Measurements from ENCODE around the gene ATP13A2. TPM values are rescaled to one million over a fixed set of nuclear protein-coding genes. Genes with fewer than 3 reads are reported as not detected.

Gene ATP13A2
- total RNA-seq, 1 donor from 2014 or later, result 73.4 TPM

DNA sequence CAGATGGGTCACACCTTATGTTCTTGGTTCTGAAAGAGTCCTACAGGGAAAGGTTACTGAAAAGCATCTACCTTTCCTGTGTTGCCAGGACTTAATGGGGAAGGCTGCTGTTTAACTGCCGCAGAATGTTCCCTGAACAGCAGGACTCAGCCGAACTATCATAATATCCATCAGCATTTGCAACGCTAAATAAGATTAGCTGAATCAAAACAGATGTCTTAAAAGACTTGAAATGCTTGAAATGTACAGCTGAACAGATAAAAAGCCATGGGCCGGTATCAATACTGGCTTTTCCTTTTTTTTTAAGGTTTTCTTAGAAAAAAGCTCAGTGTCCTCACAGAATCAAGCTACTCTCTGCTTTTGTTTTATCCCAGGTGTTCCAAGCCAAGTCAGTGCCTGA is 19.7 kb upstream of the ATP13A2 start:
- FAIRE-seq, result no peak

DNA sequence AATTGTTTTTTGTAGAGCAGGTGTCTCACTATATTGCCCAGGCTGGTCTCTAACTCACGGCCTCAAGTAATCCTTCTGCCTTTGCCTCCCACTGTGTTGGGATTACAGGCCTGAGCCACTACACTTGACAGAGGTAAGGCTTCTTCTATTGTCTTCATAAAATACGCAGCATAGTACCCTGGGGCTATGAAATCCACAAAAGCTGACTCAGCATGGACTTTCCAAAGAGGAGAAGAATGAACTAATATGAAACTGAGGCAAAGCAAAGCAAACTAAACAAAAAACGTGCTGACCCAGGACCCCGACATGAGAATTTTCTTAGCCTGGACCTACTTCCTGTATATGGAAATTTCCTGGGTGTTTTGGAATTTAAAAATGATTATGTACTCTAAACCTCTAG is 18.5 kb upstream of the ATP13A2 start:
- no peak for FAIRE-seq
- no peak for DNase-seq (ENCODE audit: low spot score in 2 of 2)

More for the DNA sequence above, 19.7 kb upstream of the ATP13A2 start:
- no peak for DNase-seq (ENCODE audit: low spot score in 2 of 2)

DNA sequence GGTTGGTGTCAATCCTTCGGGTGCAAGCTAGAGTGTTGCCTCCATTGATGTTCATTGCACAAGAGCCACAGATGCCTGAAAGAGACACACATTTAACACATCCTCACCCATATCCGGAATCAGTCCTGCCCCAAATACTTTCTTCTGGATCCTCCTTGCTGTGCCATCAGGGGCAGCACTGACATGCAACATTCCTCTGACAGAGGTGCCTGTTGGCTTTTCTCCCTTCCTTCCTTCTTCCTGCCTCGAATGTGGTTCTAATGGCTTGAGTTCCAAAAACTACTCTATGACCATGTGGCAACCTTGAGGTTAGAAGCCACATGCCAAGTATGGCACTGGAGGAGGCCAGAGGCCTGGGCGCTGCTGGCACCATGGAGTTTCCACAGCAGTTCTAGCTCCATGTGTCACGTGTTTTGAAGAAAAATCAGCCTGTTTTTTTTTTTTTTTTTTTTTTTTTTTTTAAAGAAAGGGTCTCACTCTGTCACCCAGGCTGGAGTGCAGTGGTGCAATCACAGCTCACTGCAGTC is 17.0 kb upstream of the ATP13A2 start:
- FAIRE-seq (no peak), DNase-seq (ENCODE audit: low spot score in 2 of 2) (no peak)

DNA sequence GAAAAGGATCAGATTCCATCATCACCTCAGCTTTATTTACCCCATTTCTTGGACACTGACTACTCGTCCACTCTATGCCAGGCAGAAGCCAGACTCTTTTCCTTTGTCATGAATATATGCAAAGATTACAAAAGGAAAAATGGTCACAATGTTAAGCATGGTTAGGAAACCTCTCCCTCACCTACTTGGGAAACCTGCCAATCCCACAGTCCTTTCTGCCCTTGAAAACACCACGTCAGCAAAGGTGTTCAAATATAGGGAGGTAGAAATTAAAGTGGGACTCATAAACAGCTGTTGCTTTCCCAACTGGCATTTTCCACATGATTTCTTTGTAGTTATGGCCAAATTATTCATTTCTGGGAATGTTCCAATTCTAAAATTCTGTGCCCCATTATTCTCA is 16.2 kb upstream of the ATP13A2 start:
- DNase-seq (ENCODE audit: low spot score in 2 of 2) (no peak), FAIRE-seq (no peak)

DNA sequence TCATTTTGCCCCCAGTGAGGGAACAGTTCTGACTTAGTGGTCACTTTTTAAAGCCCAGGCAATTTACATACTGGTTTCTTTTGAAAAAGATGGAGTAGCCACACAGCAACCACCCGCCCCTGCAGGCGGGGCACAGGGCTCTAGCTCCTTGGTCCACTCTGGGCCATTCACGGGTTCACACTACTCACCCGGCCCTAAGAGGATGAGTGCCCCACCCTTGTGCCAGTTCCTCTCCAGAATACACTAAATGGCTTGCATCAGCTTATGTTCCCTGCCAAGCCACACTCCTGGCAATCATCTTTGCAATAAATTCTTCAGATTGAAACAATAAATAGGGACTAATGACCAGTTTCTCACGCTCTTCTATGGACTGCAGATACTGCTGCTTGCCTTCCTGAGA is 15.7 kb upstream of the ATP13A2 start:
- no peak for DNase-seq (ENCODE audit: low spot score in 2 of 2)

DNA sequence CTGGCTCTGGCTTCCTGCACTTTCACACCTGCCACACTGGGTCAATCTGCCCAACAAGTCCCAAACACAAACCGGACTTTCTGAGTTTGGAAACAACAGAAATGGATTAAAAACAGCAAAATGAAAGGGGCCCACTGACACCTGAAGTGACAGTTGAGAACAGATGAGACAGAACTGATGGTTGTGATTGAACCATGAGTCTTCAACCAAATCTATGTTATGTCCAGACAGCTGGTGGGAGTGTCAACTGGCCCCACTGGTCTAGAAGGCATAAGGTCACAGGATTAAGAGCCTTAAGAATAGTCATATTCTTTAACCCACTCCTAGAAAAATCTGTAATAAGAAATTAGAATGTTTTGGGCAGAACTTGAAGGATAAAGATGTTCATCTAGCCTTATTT is 13.0 kb upstream of the ATP13A2 start:
- DNase-seq (ENCODE audit: low spot score in 2 of 2) (no peak), FAIRE-seq (no peak)

More for the DNA sequence above, 15.7 kb upstream of the ATP13A2 start:
- FAIRE-seq, result no peak

DNA sequence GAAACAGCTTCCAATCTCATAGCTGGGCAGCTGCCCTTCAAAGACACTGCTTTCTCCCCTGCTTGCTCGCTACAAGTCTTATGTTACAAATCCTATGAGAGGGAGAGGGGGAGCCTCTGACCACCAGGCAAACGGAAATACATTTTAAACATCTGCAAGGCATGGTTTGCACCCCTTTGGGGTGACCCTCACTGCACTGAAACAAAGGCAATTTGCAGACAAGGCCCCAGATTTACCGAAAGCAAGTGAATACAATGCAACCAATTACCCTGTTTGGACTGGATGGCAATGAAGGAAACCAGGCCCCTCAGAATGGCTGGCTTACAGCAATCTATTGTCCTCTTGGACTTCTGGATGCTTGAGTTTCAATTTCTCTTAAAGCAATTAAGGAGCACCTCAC is 11.8 kb upstream of the ATP13A2 start:
- no peak for FAIRE-seq

DNA sequence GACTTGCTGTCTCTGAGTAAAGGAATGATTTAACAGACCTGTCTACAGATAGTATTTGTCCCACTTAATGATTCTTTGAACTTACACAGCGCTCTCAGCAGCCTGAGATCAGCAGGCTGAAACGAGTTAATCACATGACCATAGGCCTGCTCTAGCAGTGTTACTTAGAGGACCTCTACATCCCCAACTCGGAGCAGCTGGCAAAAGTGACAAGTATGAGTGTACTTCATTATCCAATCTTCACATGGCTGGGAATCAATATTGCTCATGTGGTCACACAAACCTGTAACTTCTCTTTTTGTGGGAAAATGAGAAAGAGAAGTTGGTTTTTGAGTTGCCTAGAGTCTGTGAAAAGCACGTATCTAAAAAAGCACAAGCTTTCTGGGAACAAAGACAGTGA is 11.4 kb upstream of the ATP13A2 start:
- DNase-seq (ENCODE audit: low spot score in 2 of 2) (no peak), FAIRE-seq (no peak)

More for the DNA sequence above, 11.8 kb upstream of the ATP13A2 start:
- no peak for DNase-seq (ENCODE audit: low spot score in 2 of 2)

DNA sequence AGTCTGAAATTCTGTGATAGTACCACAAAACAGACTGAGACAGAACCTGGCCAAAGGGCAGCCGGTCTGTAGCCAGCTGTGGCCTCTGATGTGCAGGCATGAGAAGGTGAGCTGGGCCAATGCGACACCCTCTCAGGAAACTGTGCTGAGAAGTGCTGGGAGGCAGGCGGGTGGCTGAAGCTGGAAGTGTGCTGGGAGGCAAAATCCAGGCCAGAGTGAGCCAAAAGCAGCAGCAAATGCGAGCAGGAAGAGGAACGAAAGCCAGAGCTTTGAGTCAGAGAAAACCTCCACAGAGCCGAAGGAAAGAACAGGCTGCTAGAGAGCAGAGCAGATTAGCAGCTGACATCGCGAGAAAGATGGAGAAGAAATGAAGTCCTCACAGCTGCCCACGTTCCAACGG is 10.2 kb upstream of the ATP13A2 start:
- FAIRE-seq (no peak), DNase-seq (ENCODE audit: low spot score in 2 of 2) (no peak)

DNA sequence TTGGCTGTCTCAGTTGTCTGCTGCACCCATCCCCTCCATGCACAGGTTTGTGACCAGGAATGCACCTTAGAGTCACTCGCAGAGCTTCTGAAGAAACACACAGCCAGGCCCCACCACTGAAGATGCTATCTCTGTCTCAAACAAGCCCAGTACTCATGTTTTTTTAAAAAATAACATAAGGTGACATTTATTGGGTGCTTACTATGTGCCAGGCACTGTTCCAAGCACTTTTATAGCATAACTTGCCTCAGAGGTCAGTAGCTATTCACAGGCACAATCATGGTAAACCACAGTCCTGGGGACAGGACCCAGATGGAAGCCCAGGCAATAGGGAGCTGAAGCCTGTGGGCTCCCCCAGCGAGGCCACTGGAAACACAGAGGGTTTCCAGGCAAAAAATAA is 8.8 kb upstream of the ATP13A2 start:
- FAIRE-seq, result no peak
- no peak for DNase-seq (ENCODE audit: low spot score in 2 of 2)

DNA sequence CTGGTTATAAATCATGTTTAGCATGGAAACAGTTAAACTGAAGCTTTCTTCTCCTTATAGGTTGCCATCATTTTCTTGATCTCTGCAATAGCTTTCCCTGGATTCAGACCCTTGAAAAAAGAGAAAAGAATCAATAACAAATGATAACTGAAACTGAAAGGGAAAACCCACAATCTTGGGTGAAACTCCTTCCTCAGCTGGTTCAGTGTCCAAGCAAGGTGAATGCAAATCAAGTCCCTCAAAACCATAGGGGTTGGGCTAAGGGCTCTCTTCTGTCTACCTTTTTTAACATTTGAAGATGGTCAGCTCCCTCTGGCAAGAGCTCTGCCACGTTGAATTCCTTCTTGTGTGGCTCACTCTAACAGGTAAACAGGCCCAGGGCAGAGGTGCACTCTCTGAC is 7.1 kb upstream of the ATP13A2 start:
- DNase-seq (ENCODE audit: low spot score in 2 of 2) (no peak), FAIRE-seq (no peak)

DNA sequence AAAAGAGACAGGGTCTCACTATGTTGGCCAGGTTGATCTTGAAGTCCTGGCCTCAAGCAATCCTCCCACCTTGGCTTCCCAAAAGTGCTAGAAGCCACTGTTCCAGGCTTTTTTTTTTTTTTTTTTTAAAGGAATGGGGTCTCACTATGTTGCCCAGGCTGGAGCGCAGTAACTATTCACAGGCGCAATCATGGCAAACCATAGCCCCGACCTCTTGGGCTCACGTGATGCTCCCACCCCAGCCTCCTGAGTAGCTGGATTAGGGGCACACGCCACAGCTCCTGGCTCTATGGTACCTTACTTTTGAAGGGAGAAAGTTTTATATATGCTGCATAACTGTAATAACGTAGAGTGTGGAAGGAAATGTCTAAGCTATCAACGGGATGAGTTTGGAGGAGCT is 5.7 kb upstream of the ATP13A2 start:
- FAIRE-seq (no peak), DNase-seq (ENCODE audit: low spot score in 2 of 2) (no peak)

DNA sequence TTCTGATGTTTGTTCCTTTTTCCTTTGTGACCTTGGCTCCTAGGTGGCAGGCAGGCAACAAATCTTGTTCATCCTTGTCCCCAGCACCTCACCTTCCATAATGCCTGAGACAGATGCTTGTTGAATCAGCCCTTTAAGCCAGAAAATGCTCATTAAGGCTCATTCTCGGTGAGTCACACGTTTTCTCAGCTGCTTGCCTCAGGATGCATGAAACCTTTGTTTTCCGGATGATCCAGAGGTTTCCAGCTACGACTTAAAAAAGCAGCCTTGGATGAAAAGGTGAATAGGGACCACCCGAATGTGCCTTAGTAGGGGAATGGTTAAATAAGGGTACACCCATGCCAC is 4.6 kb upstream of the ATP13A2 start:
- FAIRE-seq (no peak), DNase-seq (ENCODE audit: low spot score in 2 of 2) (no peak)

DNA sequence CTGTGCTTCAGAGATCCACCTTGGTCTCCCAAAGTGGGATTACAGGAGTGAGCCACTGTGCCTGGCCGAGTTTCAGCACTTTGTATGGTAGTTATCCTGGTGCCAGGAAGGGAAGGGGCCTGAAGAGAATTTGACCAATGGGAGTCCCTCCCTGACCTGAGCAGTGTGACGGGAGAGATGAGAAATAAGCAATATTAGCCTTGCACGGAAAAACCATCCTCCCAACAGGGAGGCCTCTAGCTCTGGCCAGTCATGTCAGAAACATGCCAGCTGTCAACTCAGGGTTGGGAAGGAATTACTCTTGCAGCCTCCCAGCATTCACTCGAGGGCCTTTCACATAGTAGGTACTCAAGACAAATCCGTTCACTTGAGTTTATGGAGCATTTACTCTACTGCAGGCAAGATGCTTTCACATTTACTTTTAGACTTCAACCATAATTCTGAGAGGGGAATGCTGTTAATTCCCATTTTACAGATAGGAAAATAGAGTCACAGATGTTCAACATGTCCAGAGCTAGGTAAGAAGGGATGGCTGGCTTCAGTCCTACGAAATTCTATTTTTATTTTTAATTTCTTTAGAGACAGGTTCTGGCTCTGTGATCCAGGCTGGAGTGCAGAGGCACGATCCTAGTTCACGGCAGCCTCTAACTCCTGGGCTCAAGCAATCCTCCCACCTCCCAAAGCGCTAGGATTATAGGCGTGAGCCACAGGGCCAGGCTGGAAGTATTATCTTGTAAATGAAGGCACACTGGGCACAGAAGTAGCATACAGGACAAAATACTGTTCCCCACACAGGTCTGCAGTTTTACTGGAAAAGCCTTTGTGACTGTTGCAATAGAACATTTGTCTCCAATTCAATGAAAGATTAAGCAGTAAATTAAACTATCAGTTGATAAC is 3.2 kb upstream of the ATP13A2 start:
- FAIRE-seq (no peak), DNase-seq (ENCODE audit: low spot score in 2 of 2) (no peak)

DNA sequence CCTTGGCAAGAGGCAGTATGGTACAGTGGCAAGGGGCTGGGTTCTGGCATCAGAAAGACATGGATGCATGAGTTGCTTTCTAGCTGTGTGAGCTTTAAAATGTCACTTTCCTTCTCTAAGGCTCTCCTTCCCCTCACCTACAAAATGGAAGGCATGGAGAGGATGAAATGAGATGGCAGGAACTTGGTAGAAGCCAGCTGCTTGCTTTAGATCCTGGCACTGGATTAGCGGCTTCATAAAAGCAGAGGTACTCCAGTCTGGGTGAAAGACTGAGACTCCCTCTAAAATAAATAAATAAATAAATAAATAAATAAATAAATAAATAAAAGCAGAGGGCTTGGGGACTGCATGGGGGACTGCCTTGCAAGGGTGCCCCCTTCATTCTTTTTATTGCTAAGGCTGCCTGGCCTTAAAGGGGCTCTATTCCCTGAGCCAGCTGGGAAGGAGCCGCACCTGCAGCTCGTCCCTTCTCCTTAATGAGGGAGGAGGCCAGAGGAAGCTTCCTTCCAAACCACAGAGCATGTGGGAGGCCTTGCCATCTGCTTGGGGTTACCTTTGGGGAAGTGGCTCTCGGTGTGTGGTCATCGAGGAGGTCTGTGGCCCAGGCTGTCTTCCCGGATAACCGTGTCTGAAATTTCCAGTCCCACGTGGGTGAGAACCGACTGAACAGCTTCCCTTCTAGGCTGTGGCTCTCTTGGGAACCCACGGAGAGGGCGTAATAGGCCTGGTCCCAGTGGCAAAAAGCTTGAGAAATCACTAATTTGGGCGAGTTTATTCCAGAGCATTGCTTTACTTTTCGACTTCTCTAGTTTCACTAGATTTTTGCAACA is 2.0 kb upstream of the ATP13A2 start:
- no peak for FAIRE-seq
- DNase-seq (ENCODE audit: low spot score in 2 of 2), result peak in 1 of 2 donors; percentile 6

DNA sequence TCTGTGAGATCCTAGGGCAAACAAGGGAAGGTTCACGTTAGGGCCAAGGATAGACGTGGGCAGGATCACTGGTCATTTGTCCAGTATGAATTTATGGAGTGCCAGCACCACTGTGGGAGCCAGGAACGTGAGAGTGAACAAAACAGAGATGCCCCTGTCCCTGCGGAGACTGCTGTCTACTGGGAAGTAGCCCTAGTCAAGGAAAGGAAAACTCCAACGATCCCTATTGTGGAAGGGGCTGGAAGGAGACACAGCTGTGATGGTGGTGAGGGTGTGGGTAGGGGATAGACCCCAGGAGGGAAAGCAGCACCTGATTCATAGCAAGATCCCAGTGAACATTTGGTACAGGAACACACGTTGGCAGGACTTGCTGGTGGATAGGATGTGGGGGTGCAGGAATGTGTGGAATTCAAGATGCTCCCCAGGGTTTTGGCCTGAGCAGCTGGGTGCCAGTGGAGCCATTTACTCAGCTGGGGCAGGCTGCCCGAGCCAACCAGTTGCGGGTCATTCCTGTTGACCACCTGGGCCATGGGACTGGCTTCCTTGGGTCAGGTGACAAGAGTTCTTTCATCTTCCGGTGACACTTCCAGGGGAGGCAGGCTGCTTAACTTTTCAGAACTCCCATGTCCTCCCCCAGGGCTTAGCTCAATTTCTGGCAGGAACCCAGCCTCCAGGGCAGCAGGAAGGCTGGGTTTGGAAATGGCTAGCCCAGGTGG is 1.2 kb upstream of the ATP13A2 start:
- FAIRE-seq (no peak), DNase-seq (ENCODE audit: low spot score in 2 of 2) (no peak)

DNA sequence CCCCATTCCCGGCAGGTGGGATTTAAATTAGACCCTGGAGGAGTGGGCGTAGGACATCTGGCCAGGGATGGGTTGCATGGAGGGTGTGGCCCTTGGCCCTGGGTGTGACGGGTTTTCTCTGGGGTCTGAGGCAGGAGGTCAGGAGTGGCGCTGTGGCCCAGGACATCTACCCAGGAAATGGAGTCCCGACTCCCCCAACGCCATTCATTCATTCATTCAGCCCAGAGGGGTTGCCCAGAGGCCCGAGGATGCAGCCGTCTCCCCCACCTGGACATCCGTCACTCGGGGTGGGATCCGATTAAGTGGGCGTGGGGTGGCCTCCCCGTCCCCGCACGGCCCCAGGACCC is 663 bp downstream of the ATP13A2 start:
- peak; percentile 32 to 40 for DNase-seq (ENCODE audit: low spot score in 2 of 2)
- FAIRE-seq, result no peak

DNA sequence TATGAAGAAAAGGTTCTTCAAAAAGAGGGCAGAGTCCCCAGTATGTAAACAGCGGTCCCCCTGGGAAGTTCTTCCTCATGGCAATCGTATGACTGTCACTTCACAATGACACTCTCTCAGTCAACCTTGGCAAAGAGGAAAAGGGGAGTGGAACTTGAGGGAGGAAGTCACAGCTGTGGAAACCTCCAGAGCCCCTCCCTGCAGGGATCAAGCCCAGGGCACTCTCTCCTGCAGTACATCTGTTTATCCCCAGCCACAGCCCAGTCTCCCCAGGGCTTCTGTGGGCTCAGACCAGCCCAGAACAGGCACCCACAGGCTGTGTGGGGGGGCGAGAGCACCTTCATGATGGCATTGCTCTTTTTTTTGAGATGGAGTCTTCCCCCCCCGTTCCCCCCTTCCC is 2.0 kb downstream of the ATP13A2 start:
- no peak for FAIRE-seq
- peak; percentile 18 to 34 for DNase-seq (ENCODE audit: low spot score in 2 of 2)

DNA sequence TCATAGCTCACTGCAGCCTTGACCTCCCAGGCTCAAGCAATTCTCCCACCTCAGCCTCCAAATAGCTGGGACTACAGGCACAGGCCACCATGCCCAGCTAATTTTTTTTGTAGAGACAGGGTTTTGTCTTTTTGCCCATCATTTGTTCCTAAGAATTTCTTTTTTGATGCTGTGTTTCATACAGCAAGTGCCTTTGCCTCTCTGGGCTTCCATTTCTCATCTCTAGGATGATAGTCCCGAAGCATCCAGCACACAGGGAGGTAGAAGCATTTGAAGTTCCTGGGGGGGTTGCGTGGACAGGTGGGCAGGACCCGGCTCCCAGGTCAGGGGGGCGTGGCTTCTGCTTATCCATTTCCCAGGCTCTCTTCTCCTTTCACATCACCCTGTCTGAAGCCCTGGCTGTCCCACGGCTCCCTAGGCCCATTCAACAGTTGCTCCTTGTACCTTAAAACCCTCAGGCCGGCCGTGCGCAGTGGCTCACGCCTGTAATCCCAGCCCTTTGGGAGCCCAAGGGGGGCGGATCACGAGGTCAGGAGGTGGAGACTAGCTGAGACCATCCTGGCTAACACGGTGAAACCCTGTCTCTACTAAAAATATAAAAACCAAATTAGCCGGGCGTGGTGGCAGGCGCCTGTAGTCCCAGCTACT is 3.4 kb downstream of the ATP13A2 start:
- DNase-seq (ENCODE audit: low spot score in 2 of 2) (peak in 1 of 2 donors; percentile 5), FAIRE-seq (no peak)

DNA sequence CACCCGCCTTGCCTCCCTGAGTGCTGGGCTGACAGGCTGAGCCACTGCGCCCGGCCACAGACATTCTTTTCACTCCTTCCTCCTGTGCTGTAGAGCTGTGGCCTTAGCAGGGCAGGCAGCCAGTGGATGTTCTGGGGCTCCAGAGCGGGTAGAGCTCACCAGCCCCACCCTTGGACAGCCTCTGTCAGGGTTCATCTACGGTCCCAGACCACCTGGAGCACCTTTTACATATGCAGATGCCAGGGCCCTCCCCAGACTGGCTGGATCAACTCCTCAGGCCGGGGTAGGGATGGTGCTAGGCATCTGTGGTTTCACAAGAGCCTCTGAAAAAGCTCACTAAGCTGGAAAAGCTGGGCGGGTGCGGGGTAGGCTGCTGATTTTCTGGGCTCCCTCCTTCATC is 4.6 kb downstream of the ATP13A2 start:
- FAIRE-seq (no peak), DNase-seq (ENCODE audit: low spot score in 2 of 2) (peak in 1 of 2 donors; percentile 6)

All from frontal cortex (tissue), 4 donors.